HL-60/S4 treated with retinoic acid at 250 ng/mL for 4 days and 3 days (cell line): ENCODE measurements around the gene TANGO2.

ENCODE experiments used
- in situ Hi-C: fragments of 300-500 bp; cut with MboI; formaldehyde crosslinking; loops from 2 replicates; pipeline ENCODE4 v1.7.0; 2022; ENCODE audit warnings: low sequenced_read_pairs

The TANGO2 gene

DNA sequence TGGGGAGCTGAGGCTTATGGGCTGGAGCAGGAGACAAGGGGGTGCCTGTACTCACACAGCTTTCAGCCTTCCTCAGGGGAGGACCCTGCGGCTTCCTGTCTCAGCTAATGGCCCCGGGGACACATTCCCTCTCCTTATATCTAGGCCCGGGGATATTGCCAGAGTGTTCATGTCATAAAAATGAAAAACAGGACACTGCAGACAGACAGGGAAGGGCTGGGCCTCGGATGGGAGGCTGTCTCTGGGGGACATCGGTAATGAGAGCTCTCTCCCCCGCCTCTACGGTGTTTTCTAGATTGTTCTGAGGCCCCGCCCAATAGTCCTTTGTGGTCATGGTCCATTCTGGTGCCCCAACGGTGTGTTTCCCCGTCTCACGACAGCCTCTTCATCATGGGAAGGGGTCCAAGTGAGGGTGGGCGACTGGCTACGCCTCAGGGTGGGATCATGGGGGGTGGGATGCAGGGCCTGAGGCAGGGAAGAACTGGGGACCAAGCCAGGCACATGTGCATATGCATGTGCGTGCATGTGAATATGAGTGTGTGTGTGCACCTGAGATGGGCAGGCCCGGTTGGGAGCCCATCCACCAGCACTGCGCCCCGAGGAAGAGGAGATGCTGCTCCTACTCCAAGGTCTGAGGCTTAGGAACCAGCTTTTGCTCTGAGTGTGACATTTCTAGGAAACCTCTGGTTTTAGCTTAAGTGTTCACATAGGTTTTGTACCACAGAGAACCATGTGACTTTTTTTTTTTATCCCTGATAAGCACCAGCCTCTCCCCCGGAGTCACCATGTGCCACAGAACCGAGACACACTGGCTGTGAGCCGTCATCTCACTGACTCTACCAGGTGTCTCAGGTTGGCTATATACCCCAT lies 9.6 kb upstream of the TANGO2 start:
- in situ Hi-C loops = no loop called here

DNA sequence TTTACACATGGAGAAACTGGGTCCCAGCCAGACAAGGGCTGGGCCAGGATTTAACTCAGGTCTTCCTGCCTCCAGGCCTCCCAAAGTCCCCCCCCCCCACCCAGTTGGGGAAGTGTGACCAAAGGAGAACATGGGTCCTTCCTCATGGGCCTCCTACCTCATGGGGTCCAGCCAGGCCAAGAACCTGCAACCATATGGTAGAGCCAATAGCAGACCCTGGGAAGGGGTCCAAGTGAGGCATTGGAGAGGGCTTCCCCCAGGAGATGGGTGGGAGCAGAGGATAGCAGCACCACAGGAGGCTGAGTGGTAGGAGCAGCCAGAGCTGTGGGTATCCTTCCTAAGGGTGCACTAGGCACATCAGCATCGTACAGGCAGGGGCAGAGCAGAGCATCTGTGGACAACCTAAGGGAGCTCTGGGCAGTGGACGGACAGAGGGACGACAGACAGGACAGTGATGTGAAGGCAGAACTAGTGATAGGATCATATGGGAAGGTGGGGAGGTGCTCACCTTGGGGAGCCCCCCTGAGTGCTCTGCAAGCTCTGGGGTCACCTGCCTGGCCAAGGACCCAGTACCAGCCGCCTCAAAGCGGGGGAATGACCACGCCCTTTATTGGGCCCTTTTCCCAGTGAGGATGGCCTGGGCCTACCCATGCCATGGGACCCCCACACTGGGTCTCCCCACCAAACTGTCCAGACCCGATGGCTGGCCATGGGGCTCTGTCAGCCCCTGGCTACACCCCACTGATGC lies 8.7 kb upstream of the TANGO2 start:
- in situ Hi-C loops = no loop called here

DNA sequence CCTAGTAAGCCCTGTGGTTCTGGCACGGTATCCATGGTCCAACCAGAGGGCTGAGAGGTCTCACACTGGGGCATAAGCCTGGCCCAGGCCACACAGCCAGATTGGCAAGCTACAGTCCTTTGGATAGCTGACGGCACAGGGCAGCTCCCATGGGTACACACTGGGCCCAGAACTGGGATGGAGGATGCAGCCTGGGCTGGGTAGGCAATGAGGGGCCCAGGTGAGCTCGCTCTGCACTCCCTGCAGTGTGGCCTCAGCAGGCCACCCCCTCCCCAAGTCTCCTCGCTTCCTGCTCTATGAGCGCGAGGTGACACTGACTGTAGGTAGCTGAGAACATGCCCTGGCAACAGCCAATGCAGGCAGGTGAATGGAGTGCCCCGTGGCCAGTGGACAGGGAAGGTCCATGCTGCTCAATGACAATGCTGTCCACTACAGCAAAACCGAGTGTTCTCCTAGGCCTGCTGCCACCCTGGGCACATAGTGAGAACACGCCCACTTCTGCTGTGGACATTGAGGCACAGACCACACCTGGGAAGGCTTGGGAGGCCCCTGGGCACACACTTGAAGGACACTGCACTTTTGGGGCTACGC lies 8.1 kb upstream of the TANGO2 start:
- in situ Hi-C loops = no loop called here

DNA sequence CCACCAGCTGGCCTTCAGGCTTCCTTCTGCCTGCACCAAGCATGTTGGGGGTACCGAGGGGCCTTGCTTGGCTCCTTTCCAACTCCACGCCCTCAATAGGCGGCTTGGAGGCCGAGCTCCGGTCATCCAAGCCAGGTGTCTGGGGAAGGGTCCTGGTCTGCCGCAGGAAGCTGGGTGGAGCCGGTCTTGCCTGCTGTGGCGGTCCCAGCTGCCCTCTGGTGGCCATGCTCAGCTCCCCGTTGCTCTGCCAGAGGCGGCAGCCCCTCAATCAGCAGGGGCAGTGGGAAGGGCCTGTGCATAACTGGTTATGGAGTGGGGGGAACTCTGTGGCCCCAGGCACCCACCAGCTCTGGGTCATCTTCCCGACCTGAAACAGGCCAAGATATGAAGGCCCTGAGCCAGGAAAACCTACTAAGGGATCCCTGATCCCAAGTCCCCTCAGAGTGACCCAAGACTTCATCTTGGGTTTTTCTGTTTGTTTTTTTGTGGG lies 7.5 kb upstream of the TANGO2 start:
- in situ Hi-C loops = no loop called here

DNA sequence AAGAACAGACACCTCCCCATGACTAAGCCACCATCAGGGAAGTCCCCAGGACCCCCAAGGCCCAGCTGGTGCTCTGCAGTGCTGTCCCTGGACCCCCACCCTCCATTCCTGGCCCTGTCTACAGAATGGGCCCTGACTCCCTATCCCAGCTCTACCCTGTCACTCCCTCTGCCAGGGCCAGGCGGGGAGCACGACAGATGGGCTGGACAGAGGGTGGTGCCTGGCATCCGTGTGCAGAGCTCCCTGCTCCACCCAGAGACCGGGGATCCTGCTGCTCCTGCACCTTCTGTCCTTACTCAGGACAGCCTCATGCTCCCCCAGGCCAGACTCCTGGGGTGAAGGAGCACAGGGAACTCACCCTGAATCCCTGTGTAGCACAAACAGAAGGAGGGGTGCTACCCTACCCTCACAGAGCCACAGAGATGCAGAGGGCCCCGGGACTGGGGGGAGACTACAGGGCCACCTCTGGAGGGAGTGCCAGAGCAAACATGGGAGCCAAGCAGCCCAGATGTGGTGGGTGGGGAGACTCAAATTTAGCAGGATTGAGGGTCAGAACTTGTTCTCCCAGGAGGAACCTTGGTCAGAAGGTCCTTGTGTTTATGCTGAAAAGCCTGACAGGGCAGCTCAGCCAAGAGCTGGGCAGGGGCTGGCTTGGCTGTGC lies 6.3 kb upstream of the TANGO2 start:
- in situ Hi-C loops = no loop called here

DNA sequence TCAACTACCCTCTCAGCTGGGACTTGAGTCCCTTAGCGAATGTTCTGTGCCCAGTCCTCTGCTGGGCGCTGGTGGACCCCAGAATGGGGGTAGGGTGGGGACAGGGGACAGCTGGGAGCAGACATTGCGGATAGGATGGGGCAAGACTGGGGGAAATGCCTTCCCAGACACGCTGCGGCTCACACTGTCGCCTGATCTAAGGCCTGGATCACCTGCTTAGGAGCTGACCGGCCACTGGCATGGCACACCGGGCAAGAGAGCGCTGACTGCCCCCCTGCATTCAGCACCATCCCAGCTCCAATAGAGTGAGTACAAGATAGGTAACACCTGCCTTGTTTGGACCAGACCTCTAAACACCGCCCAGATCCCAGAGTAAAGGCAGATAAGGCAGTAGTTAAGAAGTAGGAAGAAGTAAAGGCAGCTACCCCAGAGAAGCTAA lies 5.7 kb upstream of the TANGO2 start:
- in situ Hi-C loops = no loop called here

DNA sequence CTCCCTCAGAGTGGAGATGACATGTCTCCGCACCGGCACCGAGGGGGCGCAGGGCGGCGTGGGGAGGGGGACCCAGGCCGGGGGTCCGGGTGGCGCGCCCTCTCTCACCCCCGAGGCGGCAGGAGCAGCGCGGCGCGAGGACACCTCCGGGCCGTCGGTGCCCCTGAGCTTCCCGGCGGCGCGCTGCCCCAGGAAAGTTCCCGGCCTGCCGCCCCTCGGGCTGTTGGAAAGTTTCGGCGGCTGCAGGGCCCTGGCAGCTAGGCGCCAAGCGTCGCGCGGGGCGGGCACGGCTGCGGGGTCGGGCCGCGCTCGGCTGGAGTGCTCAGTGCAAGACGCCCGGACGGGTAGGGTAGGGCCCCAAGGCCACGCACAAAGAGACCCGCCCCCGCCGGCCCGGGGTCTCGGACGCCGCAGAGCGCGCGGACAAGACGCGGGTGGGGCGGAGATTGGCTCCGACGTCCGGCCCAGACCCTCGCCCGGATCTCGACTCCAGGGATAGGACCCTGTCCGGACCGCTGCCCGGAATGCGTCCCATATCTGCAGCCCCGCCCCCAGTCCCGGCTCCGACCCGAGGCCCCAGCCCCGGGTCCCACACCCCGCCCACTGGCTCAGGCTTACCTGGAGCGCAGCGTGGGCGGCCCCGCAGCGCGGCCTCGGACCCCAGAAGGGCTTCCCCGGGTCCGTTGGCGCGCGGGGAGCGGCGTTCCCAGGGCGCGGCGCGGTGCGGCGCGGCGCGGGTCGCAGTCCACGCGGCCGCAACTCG lies 4.8 kb upstream of the TANGO2 start:
- in situ Hi-C loops = no loop called here

DNA sequence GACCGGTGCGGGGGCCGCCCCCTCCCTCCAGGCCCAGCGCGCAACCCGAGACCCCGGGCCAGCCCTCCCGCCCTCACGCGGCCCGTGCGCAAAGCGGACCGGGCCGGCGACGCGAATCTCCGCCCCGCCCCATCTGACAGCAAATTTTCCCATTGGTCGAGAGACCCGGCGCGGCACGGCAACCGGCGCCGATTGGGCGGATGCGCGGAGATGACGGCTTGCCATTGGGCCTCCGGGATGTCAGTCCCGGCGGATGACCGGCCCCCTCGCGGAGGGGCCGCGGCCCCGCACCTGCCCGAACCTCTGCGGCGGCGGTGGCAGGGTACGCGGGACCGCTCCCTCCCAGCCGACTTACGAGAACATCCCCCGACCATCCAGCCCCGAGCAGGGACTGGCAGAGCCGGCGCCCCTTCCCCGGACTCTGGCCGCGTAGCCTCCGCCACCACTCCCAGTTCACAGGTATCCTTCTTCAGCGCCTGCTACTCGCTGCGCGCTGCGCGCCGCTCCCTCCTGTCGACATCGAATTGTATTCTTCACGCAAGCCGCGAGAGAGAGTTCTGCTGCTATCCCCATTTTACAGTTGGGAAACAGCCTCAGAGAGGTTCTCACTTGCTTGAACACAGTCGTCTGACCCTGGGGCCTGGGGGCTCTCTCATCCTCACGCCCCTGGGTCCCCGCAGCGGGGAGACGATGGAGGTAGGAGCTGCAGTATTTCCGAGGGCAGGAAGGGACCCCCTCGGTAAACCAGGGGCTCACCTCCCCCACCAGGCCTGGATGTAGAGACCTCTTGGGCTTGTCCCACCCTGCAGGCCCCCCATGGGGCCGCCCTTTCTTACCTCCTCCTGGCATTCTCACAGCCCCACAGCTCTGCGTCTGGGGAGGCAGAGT lies 3.9 kb upstream of the TANGO2 start, which contains the start of gene ARVCF:
ARVCF (minus strand) TSS at position 90 of the 888 bp plus-strand sequence. CDS start 26,029 bp downstream, outside the sequence.
- in situ Hi-C loops = no loop called here

DNA sequence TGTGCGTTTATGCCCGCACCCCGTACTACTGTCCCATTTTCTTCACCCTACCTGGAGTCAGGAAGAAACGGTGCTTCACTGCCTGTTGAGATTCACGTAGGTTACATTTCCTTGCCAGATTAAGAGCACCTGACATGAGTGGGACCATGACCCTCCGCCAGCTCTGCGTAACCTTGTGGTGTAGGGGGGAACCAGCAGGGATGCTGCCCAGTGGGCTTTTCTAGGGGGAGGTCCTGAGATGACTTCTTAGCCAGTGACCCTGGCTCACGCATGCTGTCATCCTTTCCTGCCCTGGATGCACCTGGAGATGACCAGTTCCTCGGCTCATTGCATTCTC lies 3.3 kb upstream of the TANGO2 start:
- in situ Hi-C loops = no loop called here

DNA sequence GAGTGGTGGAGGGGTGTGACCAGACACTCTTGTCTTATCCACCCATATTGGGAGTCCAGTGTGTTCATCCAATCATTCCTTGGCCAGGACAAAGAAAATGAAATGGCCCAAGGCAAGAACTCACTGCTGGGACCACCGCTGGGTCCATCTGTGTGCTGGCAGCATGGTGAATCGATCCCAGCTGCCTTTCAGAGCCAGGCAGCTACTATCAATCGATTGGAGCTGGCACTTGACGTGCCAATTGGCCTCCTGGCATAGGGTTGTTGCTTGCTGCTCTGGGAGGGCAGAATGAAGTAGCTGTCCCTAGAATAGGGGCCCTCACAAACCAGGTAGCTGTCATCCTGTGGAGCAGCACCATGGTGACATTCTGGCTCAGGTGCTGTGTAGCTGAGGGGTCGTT lies 2.9 kb upstream of the TANGO2 start:
- in situ Hi-C loops = no loop called here

DNA sequence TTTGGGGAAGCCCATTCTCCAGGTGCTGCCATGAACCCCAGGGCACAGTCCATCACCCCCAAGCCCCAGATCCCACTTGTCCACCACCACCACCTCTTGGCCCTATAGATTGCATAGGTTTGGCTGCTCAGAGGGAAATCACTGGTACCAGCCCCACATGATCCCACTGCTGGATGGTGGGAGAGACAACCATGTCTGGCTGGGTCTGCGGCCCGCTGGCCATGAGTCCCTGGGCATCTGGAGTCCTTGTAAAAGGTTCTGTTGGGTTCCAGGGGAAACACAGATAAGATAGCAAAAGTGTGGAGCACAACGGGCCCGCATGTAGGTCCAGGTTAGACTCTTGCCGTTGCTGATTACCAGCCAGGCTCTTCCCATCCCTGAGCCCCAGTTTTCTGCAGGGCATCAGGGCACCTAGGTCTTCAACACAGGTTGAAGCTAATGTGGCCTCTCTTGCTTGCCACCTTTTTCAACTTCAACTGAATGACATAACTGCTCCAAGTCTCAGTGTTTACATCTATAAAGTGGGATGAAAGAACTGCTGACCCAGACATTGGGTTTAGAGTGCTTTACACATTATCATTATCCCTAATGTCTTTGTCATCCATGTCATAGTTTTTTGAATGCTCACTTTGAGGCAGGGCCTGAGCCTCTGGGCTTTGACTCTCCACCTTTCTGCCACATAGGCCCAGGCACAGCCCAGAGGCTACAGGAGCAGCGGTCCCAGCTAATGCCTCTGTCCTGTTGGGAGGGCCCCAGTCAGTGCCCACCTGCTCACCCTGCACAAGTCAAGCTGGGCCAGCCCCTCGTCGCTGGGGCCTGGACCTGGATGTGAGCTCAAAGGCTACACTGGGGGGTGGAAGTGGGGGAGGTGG lies 1.0 kb upstream of the TANGO2 start:
- in situ Hi-C loops = no loop called here

DNA sequence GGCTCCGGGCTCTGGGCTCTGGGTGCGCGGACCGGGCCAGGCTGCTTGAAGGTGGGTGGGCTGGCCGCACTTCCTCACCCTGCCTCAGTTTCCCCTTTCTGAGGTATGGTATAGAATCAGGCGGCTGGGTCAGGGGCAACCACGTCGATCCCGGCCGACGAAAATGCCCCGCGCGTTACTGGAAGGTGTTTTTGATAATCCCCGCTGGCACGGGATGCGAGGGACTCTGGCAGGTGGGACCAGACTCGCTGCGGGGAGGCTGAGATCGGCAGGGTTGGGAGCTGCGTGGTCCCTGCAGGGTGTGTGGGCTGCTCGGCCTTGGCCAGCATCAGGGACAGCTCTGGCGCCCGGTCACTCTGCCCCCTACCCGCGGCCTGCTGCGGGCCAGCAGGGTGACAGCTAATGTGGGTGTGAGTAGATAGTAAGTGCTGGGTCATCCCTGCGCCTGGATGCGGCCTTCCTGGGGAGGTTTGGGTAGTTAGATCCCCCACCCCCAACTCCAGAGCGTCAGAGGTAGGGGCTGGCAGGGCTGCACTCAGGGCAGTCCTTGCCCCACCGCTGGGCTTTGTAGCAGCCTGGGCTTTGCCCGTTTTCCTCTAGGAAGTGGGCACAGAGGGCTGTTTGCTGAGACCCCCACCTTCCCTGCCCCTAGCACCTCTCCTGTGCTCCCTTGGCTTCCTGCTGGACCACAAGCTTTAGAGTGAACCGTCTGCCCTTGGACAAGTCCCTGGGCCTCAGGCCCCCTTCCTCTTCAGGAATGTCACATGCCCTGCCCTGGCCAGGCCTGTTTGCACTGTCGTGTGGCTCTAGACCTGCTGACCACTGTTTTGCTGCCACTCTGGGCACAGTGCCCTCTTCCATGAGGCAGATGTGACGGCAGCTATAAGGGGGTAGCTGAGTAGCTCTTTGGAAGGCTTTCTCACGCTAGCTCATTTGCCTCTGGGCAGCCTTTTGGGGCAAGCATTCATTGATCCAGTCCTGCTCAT lies 579 bp downstream of the TANGO2 start:
- in situ Hi-C loops = no loop called here

DNA sequence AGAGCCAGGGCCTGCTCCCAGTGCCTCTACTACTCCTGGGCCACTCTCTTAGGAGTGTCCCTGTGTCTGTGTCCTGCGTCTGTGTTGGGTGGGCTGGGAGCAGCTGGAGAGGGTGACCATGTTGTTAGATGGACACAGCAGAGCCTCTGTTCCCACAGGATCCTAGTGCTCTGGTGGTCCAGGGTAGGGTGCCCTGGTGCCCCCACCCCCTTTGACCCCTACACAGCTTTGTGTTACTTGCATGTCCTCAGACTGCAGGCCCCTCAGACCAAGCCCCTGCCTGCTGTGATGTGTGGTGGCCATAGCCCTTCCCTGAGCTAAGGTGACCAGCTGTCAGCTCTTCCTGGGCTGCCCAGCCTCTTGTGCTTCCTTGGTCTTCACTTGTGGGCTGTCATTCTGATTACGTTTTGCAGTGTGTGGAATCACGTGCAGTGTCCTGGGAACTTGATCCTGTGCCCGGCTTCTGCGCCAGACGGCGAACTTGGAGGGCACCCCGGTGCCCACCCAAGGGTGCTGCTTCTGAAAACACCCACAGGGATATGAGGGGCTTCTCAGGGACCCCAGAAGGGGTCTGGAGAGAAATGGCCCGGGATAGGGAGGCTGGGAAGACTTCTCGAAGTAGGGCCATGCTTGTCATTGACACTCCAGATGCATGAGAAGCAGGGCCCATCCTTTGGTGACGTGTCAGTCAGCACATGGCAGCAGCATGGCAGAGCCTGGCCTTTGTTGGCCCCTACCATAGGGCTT lies 1.5 kb downstream of the TANGO2 start:
- in situ Hi-C loops = no loop called here

DNA sequence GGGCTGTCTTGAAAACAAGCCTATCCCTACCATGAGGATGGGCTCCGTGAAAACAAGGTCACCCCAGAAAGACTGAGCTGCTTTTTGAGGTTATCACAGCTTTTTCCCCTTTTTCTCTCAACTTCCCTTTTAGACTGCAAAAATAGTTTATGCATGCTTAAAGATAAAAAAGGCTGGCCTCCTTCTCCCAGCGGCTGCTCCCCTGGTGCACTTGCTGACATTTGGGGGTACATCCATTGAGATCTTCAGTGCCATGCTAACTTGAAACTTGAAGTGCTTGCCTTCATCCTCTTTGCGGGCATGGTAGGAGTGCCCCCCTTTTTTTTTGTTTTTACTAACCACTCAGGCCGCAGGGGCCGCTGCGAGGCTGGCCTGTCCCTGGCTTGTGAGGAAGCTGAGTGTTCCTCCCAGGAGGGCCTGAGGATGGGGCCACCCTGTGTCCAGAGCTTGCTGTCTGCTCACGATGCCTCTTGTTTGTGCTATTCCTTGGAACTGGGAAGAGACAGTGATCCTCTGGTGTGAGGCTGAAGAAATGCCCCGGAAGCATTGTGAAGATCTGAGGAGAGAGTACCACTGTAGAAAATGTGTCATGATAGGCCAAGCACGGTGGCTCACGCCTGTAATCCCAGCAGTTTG lies 2.2 kb downstream of the TANGO2 start:
- in situ Hi-C loops = no loop called here

DNA sequence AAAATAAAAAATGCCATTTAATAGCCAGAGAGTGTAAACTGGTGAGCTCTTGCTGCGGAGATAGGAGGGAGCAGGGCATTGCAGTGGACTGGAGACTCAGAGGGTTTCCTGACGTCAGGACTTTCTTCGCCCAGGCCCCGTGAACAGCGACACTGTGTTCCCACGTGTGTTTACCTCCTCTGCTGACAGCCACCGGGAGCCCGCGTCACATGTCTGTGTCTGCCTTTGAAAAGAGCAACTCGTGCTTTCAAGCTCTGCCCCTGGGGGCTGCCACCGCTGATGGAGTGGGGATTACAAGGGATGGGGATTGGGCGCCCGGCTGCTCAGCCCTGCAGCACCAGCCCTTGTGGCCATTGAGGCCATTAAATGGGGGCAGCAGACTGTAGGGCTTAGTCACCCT lies 3.3 kb downstream of the TANGO2 start:
- in situ Hi-C loops = no loop called here
